ENCODE measurements around the gene MYO16. TPM values are rescaled to one million over a fixed set of nuclear protein-coding genes. Genes with fewer than 3 reads are reported as not detected.

MYO16 gene
- total RNA-seq, 1 donor = not detected

GRCh38 chr13:108595436-108596274 lies 33.8 kb upstream of the MYO16 start:
- no peaks in the 10 kb centered on the region for H3K4me1 ChIP-seq (ENCODE audit: insufficient read depth, low read length)
- no peak overlapping the region for H3K4me3 ChIP-seq (ENCODE audit: insufficient read depth, low read length)
- H2AFZ ChIP-seq (ENCODE audit: low read length) = no peak overlapping the region
- H3K27ac ChIP-seq (ENCODE audit: low read depth, low read length) = no peak overlapping the region
- TF ChIP-seq CTCF (IDR thresholded peaks at IDR 0.05; ENCODE audit: extremely low read depth, low read depth, low read length) = no peak
- no peaks in the 10 kb centered on the region for H3K27me3 ChIP-seq (ENCODE audit: insufficient read depth, low read length)
- no peaks in the 10 kb centered on the region for H4K20me1 ChIP-seq (ENCODE audit: insufficient read depth, low read length)
- no peak for DNase-seq (ENCODE audit: insufficient read length, low spot score, missing footprints)
- H3K9me3 ChIP-seq (ENCODE audit: low read depth, low read length) = no peaks in the 10 kb centered on the region
- no peak overlapping the region for H3K4me2 ChIP-seq (ENCODE audit: insufficient read depth, low read length)
- no peaks in the 10 kb centered on the region for H3K79me2 ChIP-seq (ENCODE audit: insufficient read depth, low read length)
- no peaks in the 10 kb centered on the region for H3K36me3 ChIP-seq (ENCODE audit: insufficient read depth, low read length)

GRCh38 chr13:108597943-108598342 lies 31.5 kb upstream of the MYO16 start:
- Histone ChIP-seq H3K9me3 (ENCODE audit: low read depth, low read length) (no peaks in the 10 kb centered on the region), H3K4me2 (ENCODE audit: insufficient read depth, low read length) (no peak overlapping the region), H3K79me2 (ENCODE audit: insufficient read depth, low read length) (no peaks in the 10 kb centered on the region), H2AFZ (ENCODE audit: low read length) (no peak overlapping the region), H3K36me3 (ENCODE audit: insufficient read depth, low read length) (no peaks in the 10 kb centered on the region), H3K27me3 (ENCODE audit: insufficient read depth, low read length) (no peaks in the 10 kb centered on the region), H3K4me1 (ENCODE audit: insufficient read depth, low read length) (no peaks in the 10 kb centered on the region), H3K4me3 (ENCODE audit: insufficient read depth, low read length) (no peak overlapping the region), H4K20me1 (ENCODE audit: insufficient read depth, low read length) (no peaks in the 10 kb centered on the region), H3K27ac (ENCODE audit: low read depth, low read length) (no peak overlapping the region)
- no peak for TF ChIP-seq CTCF (IDR thresholded peaks at IDR 0.05; ENCODE audit: extremely low read depth, low read depth, low read length)
- DNase-seq (ENCODE audit: insufficient read length, low spot score, missing footprints) = no peak

GRCh38 chr13:108606424-108606823 lies 23.0 kb upstream of the MYO16 start:
- H3K36me3 ChIP-seq (ENCODE audit: insufficient read depth, low read length) = no peaks in the 10 kb centered on the region
- no peak for DNase-seq (ENCODE audit: insufficient read length, low spot score, missing footprints)
- H3K4me2 ChIP-seq (ENCODE audit: insufficient read depth, low read length) = no peak overlapping the region
- H3K4me3 ChIP-seq (ENCODE audit: insufficient read depth, low read length) = no peak overlapping the region
- no peaks in the 10 kb centered on the region for H3K4me1 ChIP-seq (ENCODE audit: insufficient read depth, low read length)
- TF ChIP-seq CTCF (IDR thresholded peaks at IDR 0.05; ENCODE audit: extremely low read depth, low read depth, low read length) = no peak
- no peak overlapping the region for H2AFZ ChIP-seq (ENCODE audit: low read length)
- H3K27me3 ChIP-seq (ENCODE audit: insufficient read depth, low read length) = no peaks in the 10 kb centered on the region
- no peaks in the 10 kb centered on the region for H3K79me2 ChIP-seq (ENCODE audit: insufficient read depth, low read length)
- peaks cover 2% of the 10 kb centered on the region for H3K9me3 ChIP-seq (ENCODE audit: low read depth, low read length)
- H3K27ac ChIP-seq (ENCODE audit: low read depth, low read length) = no peak overlapping the region
- H4K20me1 ChIP-seq (ENCODE audit: insufficient read depth, low read length) = no peaks in the 10 kb centered on the region

GRCh38 chr13:108609353-108609752 lies 20.1 kb upstream of the MYO16 start:
- no peak for TF ChIP-seq CTCF (IDR thresholded peaks at IDR 0.05; ENCODE audit: extremely low read depth, low read depth, low read length)
- DNase-seq (ENCODE audit: insufficient read length, low spot score, missing footprints) = no peak
- no peaks in the 10 kb centered on the region for H4K20me1 ChIP-seq (ENCODE audit: insufficient read depth, low read length)
- H3K4me2 ChIP-seq (ENCODE audit: insufficient read depth, low read length) = no peak overlapping the region
- no peaks in the 10 kb centered on the region for H3K27me3 ChIP-seq (ENCODE audit: insufficient read depth, low read length)
- H3K4me3 ChIP-seq (ENCODE audit: insufficient read depth, low read length) = no peak overlapping the region
- H3K9me3 ChIP-seq (ENCODE audit: low read depth, low read length) = peaks cover 2% of the 10 kb centered on the region
- H2AFZ ChIP-seq (ENCODE audit: low read length) = no peak overlapping the region
- no peak overlapping the region for H3K27ac ChIP-seq (ENCODE audit: low read depth, low read length)
- H3K79me2 ChIP-seq (ENCODE audit: insufficient read depth, low read length) = no peaks in the 10 kb centered on the region
- H3K36me3 ChIP-seq (ENCODE audit: insufficient read depth, low read length) = no peaks in the 10 kb centered on the region
- H3K4me1 ChIP-seq (ENCODE audit: insufficient read depth, low read length) = no peaks in the 10 kb centered on the region

All from osteoblast (primary cell).